HG02970 (cell line): ENCODE results near the gene GOLGA2.

ENCODE experiments used
- ATAC-seq: cut with Tn5 transposase; IDR thresholded peaks from one replicate; pipeline ENCODE4 v1.9.1; 2021; ENCODE audit warnings: mild to moderate bottlenecking, moderate library complexity, moderate number of reproducible peaks; ENCODE audit not compliant: unreplicated experiment, low FRiP score

The GOLGA2 gene

GRCh38 chr9:128216781-128217553 is 58.8 kb downstream of the GOLGA2 start:
- ATAC-seq, result no peak

- no peak for ATAC-seq
Observed at GRCh38 chr9:128215491-128216409, 60.1 kb downstream of the GOLGA2 start.

GRCh38 chr9:128214571-128215490 is 61.0 kb downstream of the GOLGA2 start:
- ATAC-seq, result no peak

- ATAC-seq, result no peak
Observed at GRCh38 chr9:128213746-128214497, 61.9 kb downstream of the GOLGA2 start.

GRCh38 chr9:128211981-128212281 is 63.9 kb downstream of the GOLGA2 start:
- ATAC-seq, result no peak

GRCh38 chr9:128211186-128211980 is 64.4 kb downstream of the GOLGA2 start:
- no peak for ATAC-seq

GRCh38 chr9:128208946-128209669 is 66.7 kb downstream of the GOLGA2 start:
- no peak for ATAC-seq

- no peak for ATAC-seq
Observed at GRCh38 chr9:128208386-128208785, 67.4 kb downstream of the GOLGA2 start.

- ATAC-seq, result no peak
Observed at GRCh38 chr9:128206916-128207910, 68.6 kb downstream of the GOLGA2 start.

- no peak for ATAC-seq
Observed at GRCh38 chr9:128206484-128206883, 69.3 kb downstream of the GOLGA2 start.
